ENCODE measurements around the gene GUCA2B.

GRCh38 chr1:42139444-42139843 is 13.8 kb upstream of the GUCA2B start:
- TF ChIP-seq SP1 (IDR thresholded peaks at IDR 0.05) (no peak), CTCF (IDR thresholded peaks at IDR 0.05; ENCODE audit: low read depth, low read length, missing input control) (no peak)

Measured in liver (tissue), 3 donors.